NB4 (cell line): Measurements from ENCODE around the gene THOC5.
"Not testable (repeated sequence)": the region's sequence is repeated elsewhere in the genome, so short reads cannot be mapped to it uniquely, and the experiment has no call there.

Experiments used
- DNase-seq: peaks from one replicate; pipeline ENCODE4 v3.0.0; 2010; ENCODE audit warnings: low read depth
- H3K4me3 ChIP-seq: one replicate; pipeline ENCODE4 v1.5.1; 2011; ENCODE audit warnings: mild to moderate bottlenecking, low read depth, low read length, moderate library complexity
- MYC ChIP-seq: IDR thresholded peaks from 2 replicates; pipeline ENCODE4 v1.6.1; 2011; ENCODE audit warnings: low read depth, low read length
- POLR2A ChIP-seq: IDR thresholded peaks from 2 replicates; pipeline ENCODE4 v1.6.1; 2011; ENCODE audit warnings: mild to moderate bottlenecking; ENCODE audit not compliant: insufficient read length; ENCODE audit errors: extremely low read depth
- TF ChIP-seq, protein P1 (sequence below): IDR thresholded peaks from one replicate; pipeline ENCODE4 v1.5.1; 2012; ENCODE audit warnings: low read depth, low read length
- TF ChIP-seq, protein P2 (sequence below): IDR thresholded peaks from 2 replicates; pipeline ENCODE4 v1.6.1; 2011; ENCODE audit warnings: low read depth, low read length

Gene THOC5

DNA sequence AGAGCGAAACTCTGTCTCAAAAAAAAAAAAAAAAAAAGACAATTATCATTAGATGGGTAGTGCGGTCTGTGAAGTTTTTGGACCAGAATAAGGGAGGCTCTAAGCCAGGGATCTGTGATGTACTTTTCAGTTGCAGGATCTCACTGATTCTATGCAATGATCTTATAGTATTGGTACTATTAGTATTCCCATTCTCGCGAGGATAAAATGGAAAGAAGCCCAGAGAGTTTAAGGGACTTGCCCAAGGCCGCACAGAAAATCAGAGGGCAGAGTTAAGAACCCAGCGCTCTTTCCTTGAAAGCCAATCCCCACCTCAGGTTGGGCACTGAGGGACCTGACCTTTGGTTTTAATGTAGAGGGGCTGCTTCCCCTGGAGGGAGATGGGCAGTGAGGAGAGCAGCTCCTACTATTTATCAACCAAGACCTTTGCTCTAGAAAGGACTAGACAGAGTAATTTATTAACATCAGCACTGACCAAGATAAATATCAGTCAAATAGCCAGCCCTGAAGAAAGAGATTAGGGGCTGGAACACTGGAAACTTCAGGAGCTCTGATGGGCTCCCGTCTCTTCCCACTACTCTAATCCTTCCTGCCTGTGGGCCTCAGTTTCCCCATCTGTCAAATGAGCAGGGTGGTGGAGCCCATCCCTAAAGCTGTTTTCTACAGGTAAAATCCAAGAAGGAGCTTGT, 21.3 kb upstream of the THOC5 start:
- no peak overlapping the region for H3K4me3 ChIP-seq
- no peak for DNase-seq
- no peak for TF ChIP-seq POLR2A
- TF ChIP-seq, protein P1, sequence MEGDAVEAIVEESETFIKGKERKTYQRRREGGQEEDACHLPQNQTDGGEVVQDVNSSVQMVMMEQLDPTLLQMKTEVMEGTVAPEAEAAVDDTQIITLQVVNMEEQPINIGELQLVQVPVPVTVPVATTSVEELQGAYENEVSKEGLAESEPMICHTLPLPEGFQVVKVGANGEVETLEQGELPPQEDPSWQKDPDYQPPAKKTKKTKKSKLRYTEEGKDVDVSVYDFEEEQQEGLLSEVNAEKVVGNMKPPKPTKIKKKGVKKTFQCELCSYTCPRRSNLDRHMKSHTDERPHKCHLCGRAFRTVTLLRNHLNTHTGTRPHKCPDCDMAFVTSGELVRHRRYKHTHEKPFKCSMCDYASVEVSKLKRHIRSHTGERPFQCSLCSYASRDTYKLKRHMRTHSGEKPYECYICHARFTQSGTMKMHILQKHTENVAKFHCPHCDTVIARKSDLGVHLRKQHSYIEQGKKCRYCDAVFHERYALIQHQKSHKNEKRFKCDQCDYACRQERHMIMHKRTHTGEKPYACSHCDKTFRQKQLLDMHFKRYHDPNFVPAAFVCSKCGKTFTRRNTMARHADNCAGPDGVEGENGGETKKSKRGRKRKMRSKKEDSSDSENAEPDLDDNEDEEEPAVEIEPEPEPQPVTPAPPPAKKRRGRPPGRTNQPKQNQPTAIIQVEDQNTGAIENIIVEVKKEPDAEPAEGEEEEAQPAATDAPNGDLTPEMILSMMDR, result no peak
- TF ChIP-seq, protein P2, sequence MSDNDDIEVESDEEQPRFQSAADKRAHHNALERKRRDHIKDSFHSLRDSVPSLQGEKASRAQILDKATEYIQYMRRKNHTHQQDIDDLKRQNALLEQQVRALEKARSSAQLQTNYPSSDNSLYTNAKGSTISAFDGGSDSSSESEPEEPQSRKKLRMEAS, result no peak

- no peak for DNase-seq
- no peak overlapping the region for H3K4me3 ChIP-seq
- no peak for TF ChIP-seq POLR2A
- TF ChIP-seq, protein P2, result no peak
- no peak for TF ChIP-seq MYC
- TF ChIP-seq, protein P1, result no peak
Measured at GRCh38 chr22:29570912-29571549, 17.5 kb upstream of the THOC5 start.

DNA sequence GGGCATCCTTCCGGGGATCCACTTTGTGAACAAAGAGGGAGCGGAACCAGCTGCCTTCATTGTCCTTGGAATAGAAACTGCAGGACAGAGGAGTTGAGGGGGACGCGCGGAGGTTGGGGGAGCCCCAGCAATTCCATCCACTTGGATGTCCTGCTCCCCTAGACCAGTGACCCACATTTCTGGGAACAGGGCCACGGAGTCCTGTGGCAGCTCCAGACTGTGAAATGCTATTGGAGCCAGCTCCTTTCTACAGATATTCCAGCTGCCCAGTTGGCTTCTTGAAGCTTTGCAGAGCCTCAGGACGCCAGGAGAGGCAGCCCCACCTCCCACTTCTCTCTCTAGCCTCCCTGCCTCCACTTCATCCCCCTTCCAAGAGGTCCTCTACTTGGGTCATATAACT, 16.9 kb upstream of the THOC5 start:
- TF ChIP-seq, protein P2, result no peak
- TF ChIP-seq POLR2A (no peak), MYC (no peak)
- TF ChIP-seq, protein P1, result no peak
- no peak overlapping the region for H3K4me3 ChIP-seq
- no peak for DNase-seq

DNA sequence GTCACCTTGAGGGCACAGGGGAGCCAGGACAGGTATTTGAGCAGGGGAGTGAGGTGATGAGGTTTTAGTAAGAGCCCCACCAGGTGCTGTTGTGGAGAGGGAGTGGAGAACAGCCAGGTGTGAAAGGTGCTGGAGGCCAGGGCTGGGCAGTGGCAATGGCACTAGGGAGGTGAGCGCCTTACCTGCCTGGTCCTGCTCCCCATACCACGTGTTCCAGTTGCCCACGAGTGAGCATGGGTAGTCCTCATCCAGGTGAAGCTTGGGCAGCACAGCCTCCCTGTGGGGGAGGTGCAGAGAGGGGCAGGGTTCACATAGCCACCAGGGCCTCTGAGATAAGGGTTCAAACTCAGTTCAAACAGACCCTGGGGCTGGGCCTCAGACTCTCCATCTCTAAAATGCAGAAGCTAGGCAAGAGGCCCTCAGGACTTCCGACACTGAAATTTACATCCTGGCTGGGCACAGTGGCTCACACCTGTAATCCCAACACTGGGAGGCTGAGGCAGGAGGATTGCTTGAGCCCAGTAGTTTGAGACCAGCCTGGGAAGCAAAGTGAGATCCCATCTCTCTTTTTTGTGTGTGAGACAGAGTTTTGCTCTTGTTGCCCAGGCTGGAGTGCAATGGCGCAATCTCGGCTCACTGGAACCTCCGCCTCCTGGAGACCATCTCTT, 15.6 kb upstream of the THOC5 start:
- no peak for DNase-seq
- TF ChIP-seq MYC, result no peak
- TF ChIP-seq, protein P2, result no peak
- no peak for TF ChIP-seq POLR2A
- TF ChIP-seq, protein P1, result no peak
- no peak overlapping the region for H3K4me3 ChIP-seq

- H3K4me3 ChIP-seq, result no peak overlapping the region
- DNase-seq, result no peak
- TF ChIP-seq MYC (no peak), POLR2A (no peak)
- TF ChIP-seq, protein P1, result no peak
- TF ChIP-seq, protein P2, result no peak
Measured at GRCh38 chr22:29567338-29567737, 13.8 kb upstream of the THOC5 start.

DNA sequence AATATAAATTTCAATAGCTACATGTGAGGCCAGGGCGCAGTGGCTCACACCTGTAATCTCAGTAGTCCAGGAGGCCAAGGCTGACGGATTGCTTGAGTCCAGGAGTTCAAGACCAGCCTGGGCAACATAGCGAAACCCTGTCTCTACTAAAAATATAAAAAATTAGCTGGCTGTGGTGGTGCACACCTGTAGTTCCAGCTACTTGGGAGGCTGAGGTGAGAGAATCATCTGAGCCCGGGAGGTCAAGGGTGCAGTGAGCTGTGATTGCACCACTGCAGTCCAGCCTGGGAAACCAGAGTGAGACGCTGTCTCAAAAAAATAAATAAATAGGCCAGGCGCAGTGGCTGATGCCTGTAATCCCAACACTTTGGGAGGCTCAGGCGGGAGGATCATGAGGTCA, 13.0 kb upstream of the THOC5 start:
- DNase-seq, H3K4me3 ChIP-seq: not testable (repeated sequence)
